HG02763 (cell line): ENCODE measurements around the gene HBM.
"Not testable (repeated sequence)": the region's sequence is repeated elsewhere in the genome, so short reads cannot be mapped to it uniquely, and the experiment has no call there.

ENCODE experiments used
- ATAC-seq: cut with Tn5 transposase; IDR thresholded peaks from one replicate; pipeline ENCODE4 v1.9.1; 2021; ENCODE audit warnings: mild to moderate bottlenecking, moderate library complexity; ENCODE audit not compliant: unreplicated experiment

The HBM gene

DNA sequence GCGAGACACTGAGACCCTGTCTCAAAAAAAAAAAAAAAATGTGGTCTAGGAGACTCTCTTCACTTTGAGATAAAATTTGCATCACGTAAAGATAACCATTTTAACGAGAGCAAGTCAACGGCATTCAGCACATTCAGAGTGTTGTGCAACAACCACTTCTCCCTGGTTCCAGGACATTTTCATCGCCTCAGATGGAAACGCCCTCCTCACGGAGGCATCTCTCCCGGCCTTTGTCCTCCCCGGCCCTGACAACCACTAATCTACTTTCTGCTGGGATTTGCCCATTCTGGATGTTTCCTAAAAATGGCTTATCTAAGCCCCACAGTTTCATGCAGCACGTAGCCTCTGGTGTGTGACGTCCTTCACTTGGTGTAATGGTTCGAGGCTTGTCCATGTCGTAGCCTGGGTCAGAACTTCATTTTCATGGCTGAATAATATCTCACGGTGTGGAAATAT, 21.0 kb upstream of the HBM start:
- no peak for ATAC-seq

DNA sequence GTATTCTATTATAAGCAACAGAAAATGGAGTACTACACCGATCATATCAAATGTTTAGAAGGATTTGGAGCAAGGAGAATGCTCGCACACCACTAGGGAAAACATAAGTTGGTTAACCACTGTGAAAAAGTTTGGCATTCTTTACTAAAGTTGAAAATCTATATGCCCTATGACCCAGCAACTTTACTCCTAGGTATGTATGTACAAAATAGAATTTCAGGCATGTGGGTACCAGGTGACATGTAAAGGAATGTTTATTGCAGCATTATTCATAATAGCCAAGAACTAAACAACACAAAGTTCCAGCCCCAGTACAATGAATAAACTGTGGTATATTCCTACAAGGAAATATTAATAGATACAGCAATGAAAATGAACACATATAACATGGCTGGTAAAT, 19.1 kb upstream of the HBM start:
- ATAC-seq: no peak

DNA sequence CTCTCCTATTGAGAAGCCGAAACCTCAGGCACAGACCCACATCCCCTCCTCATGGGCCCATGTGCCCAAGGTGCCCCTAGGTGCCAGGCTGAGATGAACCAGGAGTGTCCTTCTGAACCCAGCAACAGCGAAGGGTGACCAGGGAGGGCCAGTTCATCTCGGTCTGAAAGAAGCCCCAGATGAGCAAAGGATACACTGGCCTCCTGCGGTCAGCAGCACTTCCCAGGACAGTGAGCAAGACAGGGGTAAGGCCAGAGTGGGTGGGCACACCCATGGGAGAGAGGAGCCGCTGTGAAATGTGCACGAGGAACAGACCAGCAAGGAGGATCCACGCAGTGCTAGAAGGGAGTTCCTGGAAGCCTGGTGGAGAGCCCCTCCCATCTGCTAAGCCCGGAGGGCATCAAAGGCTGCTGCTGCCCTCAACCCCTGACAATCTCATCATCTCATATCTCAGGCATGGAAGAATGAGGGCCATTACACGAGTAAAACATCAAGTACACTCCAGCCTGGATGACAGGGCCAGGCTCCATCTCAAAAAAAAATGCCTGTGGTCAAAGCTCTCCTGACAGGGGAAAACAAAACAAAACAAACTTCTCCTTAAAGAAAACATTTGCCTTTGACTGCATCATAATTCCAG, 16.6 kb upstream of the HBM start:
- ATAC-seq: no peak

DNA sequence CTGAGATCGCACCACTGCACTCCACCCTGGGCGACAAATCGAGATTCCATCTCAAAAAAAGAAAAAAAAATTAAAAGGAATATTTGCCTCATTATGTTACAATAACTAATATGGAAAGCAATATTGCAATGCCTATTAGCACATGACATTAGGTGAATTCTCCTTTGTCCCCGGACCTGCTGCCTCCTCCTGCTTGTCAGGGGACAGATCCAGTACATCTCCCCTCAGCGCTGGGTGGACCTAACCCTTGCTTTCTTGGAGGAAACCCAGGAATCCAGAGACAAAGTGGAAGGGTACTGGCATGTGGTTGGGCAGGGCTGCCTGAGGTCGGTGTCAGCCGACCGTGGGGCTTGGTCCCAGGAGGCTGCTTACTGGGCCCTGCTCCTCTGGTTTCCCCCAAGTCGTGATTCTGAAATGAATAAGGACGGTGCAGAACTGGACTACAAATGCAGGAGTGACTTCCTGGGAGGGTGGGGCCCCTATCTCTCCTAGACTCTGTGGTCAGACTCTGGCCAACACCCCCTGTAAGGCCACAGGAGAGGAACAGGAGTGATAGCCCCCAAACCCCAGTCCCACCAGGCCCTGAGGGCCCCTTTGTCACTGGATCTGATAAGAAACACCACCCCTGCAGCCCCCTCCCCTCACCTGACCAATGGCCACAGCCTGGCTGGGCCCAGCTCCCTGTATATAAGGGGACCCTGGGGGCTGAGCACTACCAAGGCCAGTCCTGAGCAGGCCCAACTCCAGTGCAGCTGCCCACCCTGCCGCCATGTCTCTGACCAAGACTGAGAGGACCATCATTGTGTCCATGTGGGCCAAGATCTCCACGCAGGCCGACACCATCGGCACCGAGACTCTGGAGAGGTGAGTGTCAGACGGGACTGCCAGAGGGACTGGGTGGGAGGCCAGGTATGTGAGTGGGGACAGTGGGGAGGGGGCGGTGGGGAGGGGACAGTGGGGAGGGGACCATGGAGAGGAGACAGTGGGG, 13.3 kb upstream of the HBM start, which contains the start of gene HBZ:
TSS of gene HBZ (plus strand) at position 504 of the 988 bp plus-strand sequence. CDS start at position 770, 266 bp downstream.
- ATAC-seq: no peak

DNA sequence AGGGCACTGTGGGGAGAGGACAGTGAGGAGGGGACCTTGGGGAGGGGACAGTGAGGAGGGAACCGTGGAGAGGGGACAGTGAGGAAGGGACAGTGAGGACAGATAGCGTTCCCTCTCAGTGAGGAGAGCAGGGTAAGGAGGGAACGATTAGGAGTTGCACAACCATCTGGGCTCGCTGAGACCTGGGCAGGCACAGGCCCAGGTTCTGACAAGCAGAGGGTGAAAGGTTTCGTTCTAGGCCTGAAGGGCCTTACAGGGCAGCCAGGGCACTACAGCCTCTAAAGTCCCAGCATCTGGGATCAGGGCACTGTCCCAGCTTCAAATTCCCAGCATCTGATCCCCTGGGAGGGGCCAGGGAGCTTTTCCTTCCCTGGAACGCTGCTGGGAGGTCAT, 12.7 kb upstream of the HBM start:
- ATAC-seq: not testable (repeated sequence)

DNA sequence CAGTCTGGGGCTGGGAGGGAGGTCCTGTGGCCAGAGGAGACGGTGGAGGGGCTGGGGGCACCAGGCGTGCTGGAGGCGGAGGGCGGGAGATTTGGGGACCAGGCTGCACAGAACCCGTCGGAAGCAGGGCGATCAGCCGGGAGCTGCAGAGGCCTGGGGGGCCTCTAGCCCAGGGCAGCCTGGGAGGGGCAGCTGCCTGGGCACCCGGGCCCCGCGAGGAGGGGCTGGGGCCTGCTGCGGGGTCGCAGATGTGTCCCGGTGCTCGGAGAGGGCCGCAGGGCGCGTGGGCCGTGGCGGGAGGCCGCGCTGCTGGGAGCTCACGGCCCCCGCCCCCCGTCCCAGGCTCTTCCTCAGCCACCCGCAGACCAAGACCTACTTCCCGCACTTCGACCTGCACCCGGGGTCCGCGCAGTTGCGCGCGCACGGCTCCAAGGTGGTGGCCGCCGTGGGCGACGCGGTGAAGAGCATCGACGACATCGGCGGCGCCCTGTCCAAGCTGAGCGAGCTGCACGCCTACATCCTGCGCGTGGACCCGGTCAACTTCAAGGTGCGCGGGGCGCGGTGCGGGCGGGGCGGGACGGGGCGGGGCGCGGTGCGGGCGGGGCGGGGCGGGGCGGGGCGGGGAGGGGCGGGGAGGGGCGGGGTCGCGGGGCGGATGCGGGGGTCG, 12.1 kb upstream of the HBM start:
- ATAC-seq: not testable (repeated sequence)

DNA sequence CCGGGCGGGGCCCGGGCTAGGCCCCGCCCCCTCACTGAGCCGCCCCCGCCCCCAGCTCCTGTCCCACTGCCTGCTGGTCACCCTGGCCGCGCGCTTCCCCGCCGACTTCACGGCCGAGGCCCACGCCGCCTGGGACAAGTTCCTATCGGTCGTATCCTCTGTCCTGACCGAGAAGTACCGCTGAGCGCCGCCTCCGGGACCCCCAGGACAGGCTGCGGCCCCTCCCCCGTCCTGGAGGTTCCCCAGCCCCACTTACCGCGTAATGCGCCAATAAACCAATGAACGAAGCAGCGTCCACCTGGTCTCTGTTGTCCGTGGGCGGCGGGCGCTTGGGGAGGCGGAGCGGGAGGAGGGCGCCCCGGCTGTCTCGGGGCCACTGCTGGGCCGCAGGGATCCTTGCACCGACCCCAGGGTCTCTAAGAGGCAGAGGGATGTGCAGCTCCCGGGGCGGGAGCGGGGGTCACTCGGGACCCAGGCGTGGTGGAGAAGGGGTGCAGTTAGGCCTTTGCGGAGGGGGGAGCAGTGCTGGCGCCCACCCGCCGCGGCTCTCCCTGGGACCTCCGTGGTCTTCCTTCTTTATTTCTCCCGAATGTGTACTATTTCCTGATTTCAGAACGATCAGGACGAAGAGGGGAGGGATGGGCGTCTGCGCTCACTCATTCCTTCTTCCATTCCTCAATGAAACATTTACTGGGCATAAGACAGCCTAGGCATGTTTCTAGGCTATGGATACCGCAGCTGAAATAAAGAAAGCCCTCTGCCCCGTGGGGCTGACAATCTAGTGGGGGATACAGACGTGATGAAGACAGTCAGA, 11.4 kb upstream of the HBM start:
- ATAC-seq: no peak

DNA sequence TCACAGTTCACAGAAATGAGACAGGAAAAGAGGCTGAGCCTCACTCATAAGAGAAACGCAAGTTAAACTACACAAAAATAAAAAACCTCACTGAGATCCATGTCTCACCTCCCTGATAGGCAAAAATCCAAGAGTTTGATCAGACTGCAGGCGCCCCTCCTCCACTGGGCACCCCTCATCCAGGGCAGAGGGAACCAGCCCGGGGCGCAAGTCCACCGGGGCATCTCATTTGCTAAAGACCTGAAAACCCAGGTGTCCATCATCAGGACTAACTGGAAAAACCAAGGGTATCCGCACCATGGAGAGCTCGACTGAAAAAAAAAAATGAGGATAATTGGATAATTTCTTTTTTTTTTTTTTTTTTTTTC, 10.8 kb upstream of the HBM start:
- ATAC-seq: no peak

DNA sequence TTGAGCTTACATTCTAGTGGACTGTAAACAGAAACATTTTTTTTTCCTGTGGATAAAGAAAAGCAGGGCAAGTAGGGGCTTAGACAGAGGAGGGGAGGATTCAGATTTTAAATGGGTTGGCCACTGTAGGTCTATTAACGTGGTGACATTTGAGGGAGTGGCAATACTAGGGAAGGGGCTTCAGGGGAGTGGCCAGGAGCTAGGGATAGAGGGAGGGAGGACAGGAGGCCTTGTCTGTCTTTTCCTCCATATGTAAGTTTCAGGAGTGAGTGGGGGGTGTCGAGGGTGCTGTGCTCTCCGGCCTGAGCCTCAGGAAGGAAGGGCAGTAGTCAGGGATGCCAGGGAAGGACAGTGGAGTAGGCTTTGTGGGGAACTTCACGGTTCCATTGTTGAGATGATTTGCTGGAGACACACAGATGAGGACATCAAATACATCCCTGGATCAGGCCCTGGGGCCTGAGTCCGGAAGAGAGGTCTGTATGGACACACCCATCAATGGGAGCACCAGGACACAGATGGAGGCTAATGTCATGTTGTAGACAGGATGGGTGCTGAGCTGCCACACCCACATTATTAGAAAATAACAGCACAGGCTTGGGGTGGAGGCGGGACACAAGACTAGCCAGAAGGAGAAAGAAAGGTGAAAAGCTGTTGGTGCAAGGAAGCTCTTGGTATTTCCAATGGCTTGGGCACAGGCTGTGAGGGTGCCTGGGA, 6.5 kb upstream of the HBM start:
- no peak for ATAC-seq

DNA sequence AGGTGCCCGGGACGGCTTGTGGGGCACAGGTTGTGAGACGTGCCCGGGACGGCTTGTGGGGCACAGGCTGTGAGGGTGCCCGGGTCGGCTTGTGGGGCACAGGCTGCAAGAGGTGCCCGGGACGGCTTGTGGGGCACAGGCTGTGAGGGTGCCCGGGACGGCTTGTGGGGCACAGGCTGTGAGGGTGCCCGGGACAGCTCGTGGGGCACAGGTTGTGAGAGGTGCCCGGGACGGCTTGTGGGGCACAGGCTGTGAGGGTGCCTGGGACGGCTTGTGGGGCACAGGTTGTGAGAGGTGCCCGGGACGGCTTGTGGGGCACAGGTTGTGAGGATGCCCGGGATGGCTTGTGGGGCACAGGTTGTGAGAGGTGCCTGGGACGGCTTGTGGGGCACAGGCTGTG, 5.5 kb upstream of the HBM start:
- not testable (repeated sequence) for ATAC-seq

DNA sequence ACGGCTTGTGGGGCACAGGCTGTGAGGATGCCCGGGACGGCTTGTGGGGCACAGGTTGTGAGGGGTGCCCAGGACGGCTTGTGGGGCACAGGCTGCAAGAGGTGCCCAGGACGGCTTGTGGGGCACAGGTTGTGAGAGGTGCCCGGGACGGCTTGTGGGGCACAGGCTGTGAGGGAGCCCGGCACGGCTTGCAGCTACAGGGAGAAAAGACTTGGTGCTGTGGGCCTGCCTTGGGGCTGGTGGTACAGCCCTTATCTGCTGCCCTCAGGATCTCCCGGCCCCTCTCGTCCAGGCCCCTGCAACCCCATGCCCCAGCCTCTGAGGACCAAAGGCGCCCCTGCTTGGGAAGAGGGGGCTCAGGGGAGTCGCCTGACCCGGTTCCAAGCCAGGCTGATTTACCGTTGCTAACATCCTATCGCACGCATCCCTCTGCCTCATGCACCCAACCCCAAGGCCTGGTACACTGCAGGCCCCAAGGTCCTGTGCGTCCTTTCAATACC, 5.0 kb upstream of the HBM start:
- ATAC-seq: no peak

DNA sequence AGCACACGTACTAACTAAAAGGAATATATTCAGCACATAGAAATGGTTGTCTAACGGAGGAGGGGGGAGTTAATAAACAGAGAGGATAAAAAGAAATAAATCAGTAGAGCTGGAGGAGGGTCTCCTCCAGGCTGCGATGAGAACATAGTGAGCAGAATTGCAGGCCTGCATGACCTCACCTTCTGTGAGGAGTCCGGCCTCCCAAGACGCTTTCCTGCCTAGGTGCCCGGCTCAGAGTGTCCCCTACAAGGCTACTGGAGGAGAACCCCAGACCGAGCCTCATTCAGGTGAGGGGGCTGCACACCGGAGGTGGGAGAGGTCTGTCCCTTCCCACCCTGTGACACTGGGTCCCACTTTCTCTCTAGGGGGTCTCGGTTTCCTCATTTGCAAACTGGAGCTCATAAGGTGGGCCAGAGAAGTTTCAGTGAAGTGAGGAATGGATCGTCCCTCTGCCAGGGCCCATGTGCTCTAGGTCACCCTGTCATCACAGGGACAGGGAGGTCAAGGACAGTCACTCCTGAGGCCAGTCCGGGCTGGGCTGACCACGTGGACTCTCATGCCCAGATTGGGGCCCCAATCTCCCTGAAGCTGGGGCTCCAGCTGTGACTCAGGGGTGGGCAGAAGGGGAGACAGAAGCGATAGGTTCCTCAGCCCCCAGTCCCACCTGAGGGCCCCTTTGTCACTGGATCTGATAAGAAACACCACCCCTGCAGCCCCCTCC, 3.3 kb upstream of the HBM start:
- no peak for ATAC-seq

DNA sequence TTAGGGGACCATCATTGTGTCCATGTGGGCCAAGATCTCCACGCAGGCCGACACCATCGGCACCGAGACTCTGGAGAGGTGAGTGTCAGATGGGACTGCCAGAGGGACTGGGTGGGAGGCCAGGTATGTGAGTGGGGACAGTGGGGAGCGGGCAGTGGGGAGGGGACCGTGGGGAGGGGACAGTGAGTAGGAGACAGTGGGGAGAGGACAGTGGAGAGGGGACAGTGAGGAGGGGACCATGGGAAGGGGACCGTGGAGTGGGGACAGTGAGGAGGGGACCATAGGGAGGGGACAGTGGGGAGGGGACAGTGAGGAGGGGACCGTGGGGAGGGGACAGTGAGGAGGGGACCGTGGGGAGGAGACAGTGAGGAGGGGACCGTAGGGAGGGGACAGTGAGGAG, 2.6 kb upstream of the HBM start:
- not testable (repeated sequence) for ATAC-seq

DNA sequence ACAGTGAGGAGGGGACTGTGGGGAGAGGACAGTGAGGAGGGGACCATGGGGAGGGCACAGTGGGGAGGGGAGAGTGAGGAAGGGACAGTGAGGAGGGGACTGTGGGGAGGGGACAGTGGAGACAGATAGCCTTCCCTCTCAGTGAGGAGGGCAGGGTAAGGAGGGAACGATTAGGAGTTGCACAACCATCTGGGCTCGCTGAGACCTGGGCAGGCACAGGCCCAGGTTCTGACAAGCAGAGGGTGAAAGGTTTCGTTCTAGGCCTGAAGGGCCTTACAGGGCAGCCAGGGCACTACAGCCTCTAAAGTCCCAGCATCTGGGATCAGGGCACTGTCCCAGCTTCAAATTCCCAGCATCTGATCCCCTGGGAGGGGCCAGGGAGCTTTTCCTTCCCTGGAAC, 2.1 kb upstream of the HBM start:
- not testable (repeated sequence) for ATAC-seq

DNA sequence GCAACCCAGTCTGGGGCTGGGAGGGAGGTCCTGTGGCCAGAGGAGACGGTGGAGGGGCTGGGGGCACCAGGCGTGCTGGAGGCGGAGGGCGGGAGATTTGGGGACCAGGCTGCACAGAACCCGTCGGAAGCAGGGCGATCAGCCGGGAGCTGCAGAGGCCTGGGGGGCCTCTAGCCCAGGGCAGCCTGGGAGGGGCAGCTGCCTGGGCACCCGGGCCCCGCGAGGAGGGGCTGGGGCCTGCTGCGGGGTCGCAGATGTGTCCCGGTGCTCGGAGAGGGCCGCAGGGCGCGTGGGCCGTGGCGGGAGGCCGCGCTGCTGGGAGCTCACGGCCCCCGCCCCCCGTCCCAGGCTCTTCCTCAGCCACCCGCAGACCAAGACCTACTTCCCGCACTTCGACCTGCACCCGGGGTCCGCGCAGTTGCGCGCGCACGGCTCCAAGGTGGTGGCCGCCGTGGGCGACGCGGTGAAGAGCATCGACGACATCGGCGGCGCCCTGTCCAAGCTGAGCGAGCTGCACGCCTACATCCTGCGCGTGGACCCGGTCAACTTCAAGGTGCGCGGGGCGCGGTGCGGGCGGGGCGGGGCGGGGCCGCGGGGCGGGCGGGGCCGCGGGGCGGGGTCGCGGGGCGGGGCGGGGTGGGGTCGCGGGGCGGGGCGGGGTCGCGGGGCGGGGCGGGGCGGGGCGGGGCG, 1.5 kb upstream of the HBM start:
- not testable (repeated sequence) for ATAC-seq

DNA sequence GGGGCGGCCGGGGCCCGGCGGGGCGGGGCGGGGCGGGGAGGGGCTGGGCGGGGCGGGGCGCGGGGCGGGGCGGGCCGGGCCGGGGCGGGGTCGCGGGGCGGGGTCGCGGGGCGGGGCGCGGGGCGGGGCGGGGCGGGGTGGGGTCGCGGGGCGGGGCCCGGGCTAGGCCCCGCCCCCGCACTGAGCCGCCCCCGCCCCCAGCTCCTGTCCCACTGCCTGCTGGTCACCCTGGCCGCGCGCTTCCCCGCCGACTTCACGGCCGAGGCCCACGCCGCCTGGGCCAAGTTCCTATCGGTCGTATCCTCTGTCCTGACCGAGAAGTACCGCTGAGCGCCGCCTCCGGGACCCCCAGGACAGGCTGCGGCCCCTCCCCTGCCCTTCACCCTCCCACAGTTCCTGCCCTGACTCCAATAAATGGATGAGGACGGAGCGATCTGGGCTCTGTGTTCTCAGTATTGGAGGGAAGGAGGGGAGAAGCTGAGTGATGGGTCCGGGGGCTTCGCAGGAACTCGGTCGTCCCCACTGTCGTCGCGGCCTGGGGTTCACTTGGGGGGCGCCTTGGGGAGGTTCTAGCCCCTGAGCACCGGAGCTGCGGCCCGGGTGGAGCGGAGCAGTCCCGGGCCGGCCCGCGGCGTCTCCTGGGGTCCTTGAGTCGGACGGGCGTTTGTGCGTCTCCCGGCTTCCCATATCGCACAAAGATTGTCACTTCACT, 795 bp upstream of the HBM start:
- ATAC-seq: no peak

DNA sequence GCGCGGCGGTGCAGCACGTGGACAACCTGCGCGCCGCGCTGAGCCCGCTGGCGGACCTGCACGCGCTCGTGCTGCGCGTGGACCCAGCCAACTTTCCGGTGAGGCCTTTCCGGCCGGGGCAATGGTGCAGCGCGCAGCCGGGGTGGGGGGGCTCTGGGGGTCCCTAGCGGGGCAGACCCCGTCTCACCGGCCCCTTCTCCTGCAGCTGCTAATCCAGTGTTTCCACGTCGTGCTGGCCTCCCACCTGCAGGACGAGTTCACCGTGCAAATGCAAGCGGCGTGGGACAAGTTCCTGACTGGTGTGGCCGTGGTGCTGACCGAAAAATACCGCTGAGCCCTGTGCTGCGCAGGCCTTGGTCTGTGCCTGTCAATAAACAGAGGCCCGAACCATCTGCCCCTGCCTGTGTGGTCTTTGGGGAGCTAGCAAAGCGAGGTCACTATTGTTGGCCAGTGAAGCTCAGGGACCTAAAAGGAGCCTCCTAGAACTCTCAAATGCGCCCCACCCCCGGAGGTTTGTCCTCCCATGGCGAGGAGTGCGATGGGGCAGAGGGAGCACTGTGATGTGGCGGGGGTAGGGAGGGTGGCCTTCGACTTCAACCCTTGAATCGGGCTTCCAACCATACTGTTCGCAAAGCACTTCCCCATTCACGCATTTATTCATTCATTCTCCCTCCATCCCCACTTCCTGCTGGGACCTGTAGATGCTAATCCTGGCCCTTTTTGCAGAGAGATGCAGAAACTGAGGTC, 770 bp downstream of the HBM start:
- no peak for ATAC-seq
